OCI-LY3 (cell line): ENCODE data around the gene MARK3.

Source experiments
- H2AFZ ChIP-seq: fragments of 200-600, 300-600 bp; shearing (Covaris generic); 2 replicates; pipeline ENCODE4 v1.6.0; 2014; ENCODE audit warnings: antibody characterized with exemption, low read depth, low read length
- H3K27ac ChIP-seq: fragments of 200-600, 300-600 bp; sonication (generic); 2 replicates; pipeline ENCODE4 v1.5.1; 2014; ENCODE audit warnings: mild to moderate bottlenecking, low read length, moderate library complexity, mixed read lengths
- H3K27me3 ChIP-seq: fragments of 200-600, 300-600 bp; sonication (generic); 2 replicates; pipeline ENCODE4 v1.6.1; 2014; ENCODE audit warnings: low read depth, low read length, mixed read lengths
- H3K36me3 ChIP-seq: fragments of 200-600, 300-600 bp; sonication (generic); replicated peaks from 2 replicates; pipeline ENCODE3; 2014; ENCODE audit warnings: low read depth, low read length, mixed read lengths
- H3K4me1 ChIP-seq: fragments of 300-600, 200-600 bp; sonication (generic); 2 replicates; pipeline ENCODE4 v1.6.1; 2014; ENCODE audit warnings: low read length, mixed read lengths
- H3K4me2 ChIP-seq: fragments of 200-600, 300-600 bp; sonication (generic); 2 replicates; pipeline ENCODE4 v1.6.1; 2014; ENCODE audit warnings: low read length, mixed read lengths
- H3K4me3 ChIP-seq: fragments of 300-600, 200-600 bp; sonication (generic); 2 replicates; pipeline ENCODE4 v1.5.1; 2014; ENCODE audit warnings: antibody characterized with exemption, mild to moderate bottlenecking, low read length, moderate library complexity
- H3K79me2 ChIP-seq: fragments of 300-600, 200-600 bp; shearing (Covaris generic); 2 replicates; pipeline ENCODE4 v1.6.1; 2014; ENCODE audit warnings: mild to moderate bottlenecking, low read length, mixed read lengths
- H3K9ac ChIP-seq: fragments of 300-600, 200-600 bp; shearing (Covaris generic); 2 replicates; pipeline ENCODE4 v1.6.0; 2014; ENCODE audit warnings: mild to moderate bottlenecking, low read length, moderate library complexity
- H3K9me3 ChIP-seq: fragments of 200-600, 300-600 bp; shearing (Covaris generic); 2 replicates; pipeline ENCODE4 v1.6.1; 2014; ENCODE audit warnings: low read length, mixed read lengths; ENCODE audit not compliant: insufficient read depth
- H4K20me1 ChIP-seq: fragments of 200-600, 300-600 bp; sonication (generic); 2 replicates; pipeline ENCODE4 v1.6.1; 2016; ENCODE audit warnings: low read length, mixed read lengths; ENCODE audit not compliant: insufficient read depth
- CTCF ChIP-seq: fragments of 200-600, 300-600 bp; sonication (generic); IDR thresholded peaks from 2 replicates; pipeline ENCODE4 v1.5.1; 2014; ENCODE audit warnings: antibody characterized with exemption, low read length, low read depth
- EZH2phosphoT487 ChIP-seq: fragments of 200-600 bp; shearing (Covaris generic); IDR thresholded peaks from 2 replicates; pipeline ENCODE4 v1.6.1; 2018; ENCODE audit warnings: antibody characterized with exemption, mixed run types, low read depth

The MARK3 gene

DNA sequence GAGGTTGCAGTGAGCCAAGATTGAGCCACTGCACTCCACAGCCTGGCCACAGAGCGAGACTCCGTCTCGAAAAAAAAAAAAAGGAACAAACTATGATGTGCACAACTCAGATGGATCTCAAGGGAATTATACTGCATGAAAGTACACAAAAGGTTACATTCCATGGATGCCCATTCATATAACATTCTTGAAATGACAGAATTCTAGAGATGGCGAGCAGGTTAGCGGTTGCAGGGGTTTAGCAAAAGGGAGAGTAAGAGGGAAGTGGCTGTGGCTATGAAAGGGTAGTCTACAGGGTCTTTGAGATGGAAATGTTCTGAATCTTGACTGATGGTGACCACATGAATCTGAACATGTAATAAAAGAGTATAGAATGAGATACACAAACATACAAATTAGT lies 87.7 kb downstream of the MARK3 start:
- no peak overlapping the region for H3K4me3 ChIP-seq
- H3K4me2 ChIP-seq, result no peak overlapping the region
- no peak overlapping the region for H3K9ac ChIP-seq
- no peaks in the 10 kb centered on the region for H3K79me2 ChIP-seq
- H2AFZ ChIP-seq, result no peak overlapping the region
- TF ChIP-seq CTCF, result no peak
- no peak for TF ChIP-seq EZH2phosphoT487
- peaks cover 4% of the 10 kb centered on the region for H3K4me1 ChIP-seq
- no peak overlapping the region for H3K27ac ChIP-seq
- peaks cover 47% of the 10 kb centered on the region for H3K36me3 ChIP-seq
- H3K27me3 ChIP-seq, result no peaks in the 10 kb centered on the region
- H4K20me1 ChIP-seq, result 0 out of 2 replicates have a peak, but pooled peaks cover 6% of the 10 kb centered on the region
- no peaks in the 10 kb centered on the region for H3K9me3 ChIP-seq

DNA sequence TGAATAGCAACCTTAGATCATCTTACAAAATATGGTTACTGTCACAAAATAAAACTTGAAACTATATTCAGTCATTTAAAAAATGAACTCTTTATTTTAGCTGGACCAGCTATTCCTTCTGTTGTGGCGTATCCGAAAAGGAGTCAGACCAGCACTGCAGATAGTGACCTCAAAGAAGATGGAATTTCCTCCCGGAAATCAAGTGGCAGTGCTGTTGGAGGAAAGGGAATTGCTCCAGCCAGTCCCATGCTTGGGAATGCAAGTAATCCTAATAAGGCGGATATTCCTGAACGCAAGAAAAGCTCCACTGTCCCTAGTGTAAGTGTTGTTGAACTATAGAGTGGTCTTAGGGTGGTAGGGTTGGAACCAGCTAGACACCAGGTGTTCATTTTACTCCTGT lies 89.7 kb downstream of the MARK3 start:
- H3K36me3 ChIP-seq, result peaks cover 47% of the 10 kb centered on the region

DNA sequence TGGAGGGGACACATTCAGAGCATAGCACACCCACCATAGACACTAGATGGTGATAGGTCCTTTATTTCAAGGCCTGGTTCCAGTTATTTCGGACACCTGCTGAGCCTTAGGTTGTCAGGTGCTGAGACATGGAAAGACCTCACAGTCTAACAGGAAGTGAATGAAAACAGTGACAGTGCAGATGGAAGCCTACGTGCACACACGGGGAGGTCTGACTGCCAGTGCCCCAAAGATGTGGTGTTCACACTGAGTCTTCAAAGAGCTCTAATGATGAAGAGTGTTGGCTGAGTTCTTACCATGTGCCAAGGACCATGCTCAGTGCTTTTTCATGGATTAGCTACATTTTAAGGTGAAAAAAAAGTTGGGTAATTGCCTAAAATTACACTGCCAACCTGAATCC lies 90.8 kb downstream of the MARK3 start:
- no peaks in the 10 kb centered on the region for H3K27me3 ChIP-seq
- H4K20me1 ChIP-seq, result peaks cover 7% of the 10 kb centered on the region; the same call in 1 of the 2 replicates
- no peak overlapping the region for H3K27ac ChIP-seq
- no peaks in the 10 kb centered on the region for H3K79me2 ChIP-seq
- H3K9ac ChIP-seq, result no peak overlapping the region
- peaks cover 44% of the 10 kb centered on the region for H3K36me3 ChIP-seq
- no peak overlapping the region for H3K4me2 ChIP-seq
- H3K4me3 ChIP-seq, result no peak overlapping the region
- no peak for TF ChIP-seq EZH2phosphoT487
- TF ChIP-seq CTCF, result no peak
- no peaks in the 10 kb centered on the region for H3K9me3 ChIP-seq
- peaks cover 18% of the 10 kb centered on the region for H3K4me1 ChIP-seq
- H2AFZ ChIP-seq, result no peak overlapping the region

More for the DNA sequence above, 89.7 kb downstream of the MARK3 start:
- peaks cover 6% of the 10 kb centered on the region for H3K4me1 ChIP-seq
- no peak overlapping the region for H3K27ac ChIP-seq
- TF ChIP-seq CTCF, result no peak
- no peak for TF ChIP-seq EZH2phosphoT487
- H3K4me3 ChIP-seq, result no peak overlapping the region
- no peaks in the 10 kb centered on the region for H3K79me2 ChIP-seq
- H3K27me3 ChIP-seq, result no peaks in the 10 kb centered on the region
- H2AFZ ChIP-seq, result no peak overlapping the region
- 0 out of 2 replicates have a peak, but pooled peaks cover 6% of the 10 kb centered on the region for H4K20me1 ChIP-seq
- H3K9ac ChIP-seq, result no peak overlapping the region
- H3K9me3 ChIP-seq, result no peaks in the 10 kb centered on the region
- no peak overlapping the region for H3K4me2 ChIP-seq

- Histone ChIP-seq H3K9me3 (no peaks in the 10 kb centered on the region), H3K79me2 (no peaks in the 10 kb centered on the region), H3K9ac (no peak overlapping the region), H3K27ac (no peak overlapping the region), H3K4me3 (no peak overlapping the region), H3K4me1 (peaks cover 23% of the 10 kb centered on the region), H2AFZ (no peak overlapping the region), H3K4me2 (no peak overlapping the region), H3K36me3 (peaks cover 43% of the 10 kb centered on the region), H4K20me1 (peaks cover 7% of the 10 kb centered on the region; the same call in 1 of the 2 replicates), H3K27me3 (no peaks in the 10 kb centered on the region)
- TF ChIP-seq CTCF (no peak), EZH2phosphoT487 (no peak)
Measured at GRCh38 chr14:103476631-103477030, 91.4 kb downstream of the MARK3 start.
